Activated T-helper 2 cell treated with anti-CD3 and anti-CD28 coated beads, Interferon-gamma antibody, Interleukin-2, Interleukin-4, amounts not matched to agents 10 μg/mL and 5 μg/mL and 100 μg/mL, durations not matched to agents 14 hours and 24 hours and 36 hours (primary cell): ENCODE data around the gene PLEKHS1. TPM values are rescaled to one million over a fixed set of nuclear protein-coding genes. Genes with fewer than 3 reads are reported as not detected.

Experiments
- DNase-seq: peaks from one replicate; pipeline ENCODE4 v3.0.0; 2021; ENCODE audit warnings: low spot score
- H3K27ac Mint-ChIP-seq: one replicate; pipeline ENCODE4 v1.8.0; 2021; ENCODE audit warnings: mixed read lengths
- H3K27me3 Mint-ChIP-seq: one replicate; pipeline ENCODE4 v1.8.0; 2021; ENCODE audit warnings: low read depth, mixed read lengths
- H3K36me3 Mint-ChIP-seq: one replicate; pipeline ENCODE4 v1.8.0; 2021; ENCODE audit warnings: low read depth, mixed read lengths
- H3K4me1 Mint-ChIP-seq: one replicate; pipeline ENCODE4 v1.8.0; 2021; ENCODE audit warnings: low read depth, mixed read lengths
- H3K4me3 Mint-ChIP-seq: one replicate; pipeline ENCODE4 v1.8.0; 2021; ENCODE audit warnings: low read depth, mild to moderate bottlenecking, moderate library complexity, mixed read lengths
- H3K9me3 Mint-ChIP-seq: one replicate; pipeline ENCODE4 v1.8.0; 2021; ENCODE audit warnings: mixed read lengths
- intact Hi-C: fragments of 100-400 bp; cut with micrococcal nuclease; formaldehyde crosslinking; loops from one replicate; pipeline ENCODE4 v1.15.1; 2023
- total RNA-seq: library from RNA; stranded (reverse); gene quantifications from 2 replicates; pipeline ENCODE4 v1.2.3, GENCODE V29; 2022

PLEKHS1 gene
- total RNA-seq: not detected in 2 replicates

DNA sequence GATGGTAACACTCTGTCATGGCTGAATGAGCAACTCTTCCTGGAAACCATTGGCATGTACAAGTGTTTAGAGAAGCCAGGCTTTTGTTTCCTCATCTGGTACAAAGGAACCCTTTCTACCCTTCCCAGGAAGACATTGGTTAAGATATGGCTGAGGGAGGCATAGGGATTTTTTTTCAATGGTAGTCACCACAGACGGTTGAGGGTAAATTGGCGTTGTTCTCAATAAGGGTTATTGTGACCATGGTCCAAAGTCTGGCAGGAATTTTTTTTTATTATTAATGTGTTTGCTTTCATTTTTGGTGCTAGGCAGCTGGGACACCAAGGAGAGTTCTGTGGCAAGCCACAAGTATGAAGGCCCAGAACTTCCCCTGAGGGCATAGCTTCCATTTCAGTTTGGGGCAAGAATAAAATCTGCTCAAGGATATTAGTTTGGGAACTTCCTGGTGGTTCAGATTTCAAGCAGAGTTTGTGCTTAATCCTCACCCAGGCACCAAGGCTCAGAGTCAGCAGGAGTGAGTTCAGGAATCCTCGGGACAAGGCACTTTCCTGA is at the start of gene PLEKHS1:
PLEKHS1 (plus strand) TSS at position 502 of the 552 bp plus-strand sequence. CDS start 3,596 bp downstream, outside the sequence.
- H3K27ac Mint-ChIP-seq: no peak within 1 kb of the TSS
- no peaks in the 10 kb centered on the region for H3K9me3 Mint-ChIP-seq
- H3K4me1 Mint-ChIP-seq: no peaks in the 10 kb centered on the region
- no peaks in the 10 kb centered on the region for H3K36me3 Mint-ChIP-seq
- DNase-seq: no peak
- intact Hi-C loops: no loop called here
- peaks cover 18% of the 10 kb centered on the region for H3K27me3 Mint-ChIP-seq
- H3K4me3 Mint-ChIP-seq: no peak within 1 kb of the TSS

DNA sequence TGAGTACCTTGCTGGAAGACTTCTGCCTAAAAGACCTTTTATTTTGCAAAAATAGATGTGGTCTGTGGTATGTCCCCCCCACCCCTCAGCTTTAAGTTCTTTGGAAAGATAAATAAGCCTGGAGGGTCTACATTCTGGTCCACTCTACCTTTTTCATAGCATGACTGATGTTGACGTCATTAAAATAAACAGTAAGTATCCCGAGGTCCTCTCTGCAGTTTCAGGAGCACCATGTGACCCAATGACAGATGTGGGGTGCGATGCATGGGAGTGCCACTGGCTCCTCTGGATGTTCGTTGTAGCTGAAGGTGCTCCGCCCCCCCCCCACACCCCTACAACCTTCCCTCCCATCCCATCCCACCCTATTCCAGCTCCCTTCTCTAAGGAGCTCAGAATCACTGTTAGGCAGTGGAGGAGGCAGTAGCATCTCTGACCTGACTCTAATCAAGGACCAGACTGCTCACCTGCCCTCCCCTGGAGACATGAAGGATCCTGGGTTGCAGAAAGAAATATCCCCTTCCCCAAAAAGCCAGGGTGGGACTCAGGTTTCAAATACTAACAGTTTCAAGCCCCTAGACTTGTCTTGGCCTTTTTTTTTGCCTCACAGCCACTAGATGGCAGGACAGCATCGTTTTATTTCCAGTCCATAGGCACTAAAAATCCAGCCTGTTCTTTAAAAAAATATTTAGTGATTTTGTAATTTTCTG is 46.7 kb upstream of the PLEKHS1 start:
- H3K27ac Mint-ChIP-seq: no peak overlapping the region
- no peaks in the 10 kb centered on the region for H3K27me3 Mint-ChIP-seq
- H3K9me3 Mint-ChIP-seq: no peaks in the 10 kb centered on the region
- intact Hi-C loops: loop anchor here (2.0 kb wide), 2 partner anchors 24 to 398 kb away; no protein-coding TSS in a partner anchor
- H3K4me3 Mint-ChIP-seq: no peak overlapping the region
- H3K36me3 Mint-ChIP-seq: peaks cover 24% of the 10 kb centered on the region
- no peak for DNase-seq
- H3K4me1 Mint-ChIP-seq: peaks cover 32% of the 10 kb centered on the region

DNA sequence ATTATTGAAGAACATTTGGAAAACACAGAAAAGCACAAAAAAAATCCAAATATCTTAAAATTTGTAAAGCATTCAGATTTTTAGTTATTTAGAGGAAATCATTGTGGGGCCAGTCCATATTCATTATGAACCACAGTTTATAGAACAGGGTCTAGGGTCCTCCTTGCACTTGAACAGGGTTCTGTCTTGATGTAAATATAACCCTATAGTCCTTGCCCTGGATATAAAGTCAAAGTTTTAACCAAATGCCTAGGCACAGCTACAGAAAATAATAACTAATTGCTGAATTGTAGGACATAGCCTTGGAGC is 46.2 kb upstream of the PLEKHS1 start:
- DNase-seq: no peak
- Mint-ChIP-seq H3K9me3 (no peaks in the 10 kb centered on the region), H3K4me1 (peaks cover 34% of the 10 kb centered on the region), H3K4me3 (no peak overlapping the region), H3K27me3 (no peaks in the 10 kb centered on the region), H3K36me3 (peaks cover 26% of the 10 kb centered on the region), H3K27ac (no peak overlapping the region)
- intact Hi-C loops: loop anchor here (2.0 kb wide), 2 partner anchors 24 to 398 kb away; no protein-coding TSS in a partner anchor

- no peak overlapping the region for H3K27ac Mint-ChIP-seq
- no peaks in the 10 kb centered on the region for H3K27me3 Mint-ChIP-seq
- no peaks in the 10 kb centered on the region for H3K9me3 Mint-ChIP-seq
- DNase-seq: no peak
- peaks cover 34% of the 10 kb centered on the region for H3K4me1 Mint-ChIP-seq
- H3K36me3 Mint-ChIP-seq: peaks cover 13% of the 10 kb centered on the region
- no peak overlapping the region for H3K4me3 Mint-ChIP-seq
- intact Hi-C loops: no loop called here
These were observed 44.9 kb upstream of the PLEKHS1 start for GRCh38 chr10:113706623-113707022.

DNA sequence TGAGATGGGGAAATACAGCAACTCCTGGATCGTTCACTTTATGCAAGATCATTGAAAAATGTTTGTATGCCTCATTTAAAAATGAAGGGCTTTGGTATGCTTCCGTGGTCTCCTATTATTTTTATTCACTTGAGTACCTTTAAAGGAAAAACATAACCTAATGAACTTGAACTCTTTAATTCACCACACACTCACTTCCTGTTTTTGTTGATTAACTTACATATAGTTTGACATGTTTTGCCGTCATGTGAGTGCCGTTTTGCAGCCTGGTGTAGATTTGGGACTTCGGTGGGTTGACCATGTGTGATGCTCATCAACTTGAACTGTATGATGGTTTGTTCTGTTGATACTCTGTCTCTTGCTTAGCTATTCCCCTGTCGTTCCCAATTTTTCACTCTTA is 42.8 kb upstream of the PLEKHS1 start:
- Mint-ChIP-seq H3K4me3 (no peak overlapping the region), H3K4me1 (peaks cover 32% of the 10 kb centered on the region), H3K36me3 (peaks cover 12% of the 10 kb centered on the region), H3K27ac (no peak overlapping the region), H3K9me3 (no peaks in the 10 kb centered on the region), H3K27me3 (no peaks in the 10 kb centered on the region)
- intact Hi-C loops: no loop called here
- DNase-seq: no peak

DNA sequence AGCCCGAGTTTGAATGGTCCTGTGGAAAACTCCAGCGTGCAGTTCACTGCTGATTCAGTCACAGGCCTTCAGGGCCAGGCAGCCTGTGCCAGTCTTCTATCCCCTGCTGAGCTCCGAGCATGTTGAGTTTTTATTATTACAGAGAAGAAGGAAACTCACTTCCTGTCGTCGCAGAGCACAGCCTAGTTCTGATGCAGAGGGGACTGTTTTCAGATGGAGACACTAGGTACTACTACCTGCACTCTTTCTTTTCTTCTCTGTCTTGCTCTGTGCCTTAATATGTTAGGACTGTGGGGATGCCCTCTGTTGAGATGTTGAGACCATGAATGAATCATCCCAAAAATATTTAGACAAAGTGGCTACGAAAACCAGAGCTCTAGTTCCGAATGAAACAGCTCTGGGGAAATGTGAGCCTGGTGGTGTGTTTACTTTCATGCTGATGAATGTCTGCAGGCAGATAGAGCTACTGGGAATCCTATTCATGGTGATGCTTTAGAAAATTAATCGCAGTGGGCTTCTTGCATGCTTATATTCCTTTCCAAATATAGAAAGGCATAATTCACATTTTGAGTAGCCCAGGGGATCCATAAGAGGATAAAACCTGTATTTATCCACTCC is 42.2 kb upstream of the PLEKHS1 start:
- no peak for DNase-seq
- H3K27ac Mint-ChIP-seq: no peak overlapping the region
- no peak overlapping the region for H3K4me3 Mint-ChIP-seq
- peaks cover 18% of the 10 kb centered on the region for H3K36me3 Mint-ChIP-seq
- intact Hi-C loops: no loop called here
- peaks cover 32% of the 10 kb centered on the region for H3K4me1 Mint-ChIP-seq
- H3K9me3 Mint-ChIP-seq: no peaks in the 10 kb centered on the region
- H3K27me3 Mint-ChIP-seq: no peaks in the 10 kb centered on the region

- no peak for DNase-seq
- peaks cover 22% of the 10 kb centered on the region for H3K36me3 Mint-ChIP-seq
- no peak overlapping the region for H3K4me3 Mint-ChIP-seq
- peaks cover 25% of the 10 kb centered on the region for H3K4me1 Mint-ChIP-seq
- no peak overlapping the region for H3K27ac Mint-ChIP-seq
- intact Hi-C loops: no loop called here
- no peaks in the 10 kb centered on the region for H3K27me3 Mint-ChIP-seq
- H3K9me3 Mint-ChIP-seq: no peaks in the 10 kb centered on the region
These were observed 40.3 kb upstream of the PLEKHS1 start for GRCh38 chr10:113711142-113711541.

- Mint-ChIP-seq H3K9me3 (no peaks in the 10 kb centered on the region), H3K4me1 (peaks cover 17% of the 10 kb centered on the region), H3K27ac (no peak overlapping the region), H3K36me3 (peaks cover 22% of the 10 kb centered on the region), H3K4me3 (no peak overlapping the region), H3K27me3 (no peaks in the 10 kb centered on the region)
- no peak for DNase-seq
- intact Hi-C loops: no loop called here
These were observed 39.5 kb upstream of the PLEKHS1 start for GRCh38 chr10:113712024-113712423.

DNA sequence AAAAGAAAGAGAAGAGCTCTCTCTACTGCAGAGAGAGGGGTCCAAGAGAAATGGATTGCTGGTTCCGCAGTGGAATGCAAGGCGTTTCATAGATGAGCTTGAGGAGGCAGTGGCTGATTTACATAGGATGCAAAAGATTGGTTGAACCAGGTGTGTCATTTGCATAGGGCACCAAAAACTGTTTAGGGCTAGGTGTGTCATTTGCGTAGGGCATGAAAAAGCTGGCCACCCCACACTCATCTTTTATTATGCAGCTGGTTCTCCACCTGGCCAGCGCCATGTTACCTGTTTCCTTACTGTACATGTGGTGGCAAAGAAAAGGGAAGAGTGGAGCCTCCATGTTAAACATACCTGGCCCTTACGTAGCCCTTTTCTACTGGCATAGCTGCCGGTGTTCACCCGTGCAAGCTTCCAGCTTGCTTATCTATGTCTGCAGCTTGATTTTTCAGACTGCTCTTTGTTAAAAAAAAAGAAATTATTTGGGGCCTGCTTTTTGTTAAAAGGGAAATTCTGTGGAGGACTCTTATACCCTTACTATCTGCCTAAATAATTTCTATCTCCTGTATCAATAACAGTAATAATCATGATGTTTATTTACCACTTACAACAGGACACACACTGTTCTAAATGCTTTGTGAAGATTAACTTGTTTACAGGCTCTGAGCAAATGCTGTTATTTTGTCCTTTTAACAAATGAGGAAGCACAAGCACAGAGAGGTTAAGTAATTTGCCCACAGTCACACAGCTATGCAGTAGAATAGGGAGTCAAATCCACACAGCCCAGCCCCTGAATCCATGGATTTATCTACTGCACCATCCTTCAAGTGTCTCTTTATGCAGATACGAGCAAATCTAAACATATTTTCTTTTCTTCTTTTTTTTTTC is 38.5 kb upstream of the PLEKHS1 start:
- intact Hi-C loops: no loop called here
- Mint-ChIP-seq H3K4me1 (peaks cover 13% of the 10 kb centered on the region), H3K4me3 (no peak overlapping the region), H3K27me3 (no peaks in the 10 kb centered on the region), H3K36me3 (peaks cover 24% of the 10 kb centered on the region), H3K9me3 (no peaks in the 10 kb centered on the region), H3K27ac (no peak overlapping the region)
- DNase-seq: no peak

DNA sequence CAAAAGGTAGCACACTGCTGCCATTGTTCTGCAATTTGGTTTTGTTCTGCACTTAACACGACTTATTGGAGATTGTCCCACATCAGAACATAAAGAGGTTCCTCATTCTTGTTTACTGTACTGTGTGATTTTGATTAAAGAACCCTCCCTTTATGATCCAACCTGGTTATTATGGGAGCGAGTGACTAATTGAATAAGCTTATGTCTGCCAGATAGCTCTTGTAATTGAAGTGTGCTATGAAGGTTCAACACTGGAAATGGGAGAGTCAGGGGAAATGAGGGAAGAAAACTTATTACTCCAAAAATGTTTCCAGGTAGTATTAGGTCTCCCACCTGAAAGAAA is 37.9 kb upstream of the PLEKHS1 start:
- H3K4me1 Mint-ChIP-seq: peaks cover 11% of the 10 kb centered on the region
- no peaks in the 10 kb centered on the region for H3K27me3 Mint-ChIP-seq
- no peak overlapping the region for H3K27ac Mint-ChIP-seq
- no peak overlapping the region for H3K4me3 Mint-ChIP-seq
- H3K9me3 Mint-ChIP-seq: no peaks in the 10 kb centered on the region
- H3K36me3 Mint-ChIP-seq: peaks cover 27% of the 10 kb centered on the region
- DNase-seq: no peak
- intact Hi-C loops: no loop called here

DNA sequence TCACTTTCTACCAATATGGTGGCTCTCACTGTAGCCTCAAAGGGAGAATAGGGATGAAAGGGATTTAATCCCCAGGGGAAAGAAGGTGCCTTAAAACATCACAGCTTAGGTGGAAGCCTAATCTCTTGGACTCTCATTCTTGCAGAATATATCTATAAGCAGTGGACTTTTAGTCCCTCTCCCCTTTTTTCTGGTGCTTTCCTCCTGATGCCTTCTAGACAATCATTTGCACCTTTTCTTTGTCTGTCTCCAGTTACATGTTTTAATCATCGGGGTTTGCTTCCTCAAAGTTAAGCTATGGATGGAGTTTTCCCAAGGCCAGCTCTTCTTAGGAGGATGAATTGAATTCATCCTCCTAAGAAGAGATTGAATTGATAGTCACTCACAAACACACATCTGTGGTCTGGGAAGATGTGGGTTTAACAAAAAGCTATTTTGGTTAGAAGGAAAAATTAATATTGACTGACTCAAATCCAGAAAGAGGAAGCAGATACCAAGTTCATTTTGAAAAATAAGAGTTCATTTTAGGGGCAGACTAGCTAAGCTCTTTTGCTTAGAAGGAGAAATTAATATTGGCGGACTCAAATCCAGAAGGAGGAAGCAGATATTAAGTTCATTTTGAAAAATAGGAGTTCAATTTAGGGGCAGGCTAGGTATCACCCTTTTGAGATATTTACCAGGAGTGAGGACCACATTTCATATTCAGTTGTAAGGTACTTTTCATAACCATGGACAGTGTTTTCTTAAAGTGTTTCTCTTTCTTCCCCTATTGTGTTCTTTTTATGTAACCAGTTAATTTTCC is 35.2 kb upstream of the PLEKHS1 start:
- DNase-seq: no peak
- no peaks in the 10 kb centered on the region for H3K9me3 Mint-ChIP-seq
- H3K27me3 Mint-ChIP-seq: no peaks in the 10 kb centered on the region
- H3K4me1 Mint-ChIP-seq: peaks cover 4% of the 10 kb centered on the region
- H3K36me3 Mint-ChIP-seq: peaks cover 27% of the 10 kb centered on the region
- intact Hi-C loops: no loop called here
- no peak overlapping the region for H3K27ac Mint-ChIP-seq
- no peak overlapping the region for H3K4me3 Mint-ChIP-seq
